Measurements from ENCODE around the gene SPINK7. TPM values are rescaled to one million over a fixed set of nuclear protein-coding genes. Genes with fewer than 3 reads are reported as not detected.

SPINK7 gene
- total RNA-seq, 1 experiment from 2014 or later = not detected

DNA sequence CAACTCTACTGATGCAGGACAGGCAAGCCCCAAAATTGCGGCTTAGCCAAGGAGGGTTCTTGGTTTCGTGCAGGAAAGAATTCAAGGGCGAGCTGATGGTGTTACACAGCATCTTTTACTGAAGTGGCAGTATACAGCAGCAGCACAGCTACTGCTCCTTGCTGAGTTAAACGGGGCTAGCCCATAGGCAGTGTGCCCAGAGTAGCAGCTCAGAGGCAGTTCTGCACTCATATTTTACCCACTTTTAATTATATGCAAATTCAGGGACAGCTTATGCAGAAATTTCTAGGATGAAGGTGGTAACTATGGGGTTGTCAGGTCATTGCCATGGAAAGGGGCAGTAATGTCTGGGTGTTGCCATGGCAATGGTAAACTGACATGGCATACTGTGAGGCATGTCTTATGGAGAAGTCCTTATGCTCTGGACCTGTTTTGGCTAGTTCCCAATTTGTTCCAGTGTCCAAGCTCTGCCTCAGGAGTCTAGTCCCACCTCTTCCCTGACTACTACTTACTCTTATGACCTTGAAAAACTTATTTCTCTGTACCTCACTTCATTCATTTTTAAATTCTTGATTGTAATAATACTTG is 21.1 kb downstream of the SPINK7 start (continued):
- TF ChIP-seq ZNF274 (IDR thresholded peaks at IDR 0.05; ENCODE audit: low read depth, low read length) = no peak
- no peak for TF ChIP-seq FOSL1 (IDR thresholded peaks at IDR 0.05; ENCODE audit: low read depth)
- TF ChIP-seq RAD21 (IDR thresholded peaks at IDR 0.05; ENCODE audit: low read depth) = no peak
- TF ChIP-seq POLR2AphosphoS5 (IDR thresholded peaks at IDR 0.05; ENCODE audit: low read depth, low read length) = no peak
- TF ChIP-seq SP1 (IDR thresholded peaks at IDR 0.05; ENCODE audit: low read depth) = no peak
- no peak for TF ChIP-seq ZFX (IDR thresholded peaks at IDR 0.05)

- Histone ChIP-seq H2AFZ (ENCODE audit: low read depth, low read length, poor library complexity, severe bottlenecking) (no peak within 1 kb of the TSS), H3K9me3 (ENCODE audit: control insufficient read depth in 1 of 2, insufficient read depth in 1 of 2, low read depth in 1 of 2, low read length in 2 of 2) (no peaks in the 10 kb centered on the region), H3K4me1 (ENCODE audit: control insufficient read depth in 1 of 2, insufficient read depth in 2 of 2, low read length in 2 of 2) (peaks cover 0 to 5% of the 10 kb centered on the region in 2 experiments; a peak in 1 of 4 replicates), H3K9ac (ENCODE audit: low read length) (no peak within 1 kb of the TSS), H4K20me1 (ENCODE audit: insufficient read depth) (no peaks in the 10 kb centered on the region), H3K79me2 (ENCODE audit: insufficient read depth, low read length) (no peaks in the 10 kb centered on the region), H3K36me3 (ENCODE audit: control insufficient read depth in 1 of 2, insufficient read depth in 2 of 2, low read length in 2 of 2) (no peaks in the 10 kb centered on the region), H3K9me2 (ENCODE audit: insufficient read depth) (no peaks in the 10 kb centered on the region), H3K4me3 (replicated peaks in 1 of 2; ENCODE audit: low read depth in 1 of 2, low read length in 2 of 2) (no peak within 1 kb of the TSS), H3K27me3 (ENCODE audit: insufficient read depth, low read length) (no peaks in the 10 kb centered on the region), H3K4me2 (ENCODE audit: low read length) (no peak within 1 kb of the TSS), H3K27ac (ENCODE audit: low read depth, low read length) (no peak within 1 kb of the TSS)
- BruUV-seq (replicated peaks) = no TSS peak
- CTCF ChIA-PET = interaction anchor here (1.2 kb wide), 1 partner anchor 396 kb away, joined by 3 read pairs; no protein-coding TSS in a partner anchor
- ATAC-seq = no peak
- DNase-seq (ENCODE audit: low read depth, low spot score) = no peak
- RAD21 ChIA-PET (ENCODE audit: low non-redundant PET in 1 of 2, low total read pairs in 2 of 2, uncharacterized antibody in 2 of 2, unreplicated experiment in 2 of 2) = no interaction called here
- POLR2A ChIA-PET = no interaction called here
- TF ChIP-seq REST (IDR thresholded peaks at IDR 0.05; ENCODE audit: low read depth) = no peak
- TF ChIP-seq JUND (IDR thresholded peaks at IDR 0.05) = no peak
- TF ChIP-seq, protein P1, sequence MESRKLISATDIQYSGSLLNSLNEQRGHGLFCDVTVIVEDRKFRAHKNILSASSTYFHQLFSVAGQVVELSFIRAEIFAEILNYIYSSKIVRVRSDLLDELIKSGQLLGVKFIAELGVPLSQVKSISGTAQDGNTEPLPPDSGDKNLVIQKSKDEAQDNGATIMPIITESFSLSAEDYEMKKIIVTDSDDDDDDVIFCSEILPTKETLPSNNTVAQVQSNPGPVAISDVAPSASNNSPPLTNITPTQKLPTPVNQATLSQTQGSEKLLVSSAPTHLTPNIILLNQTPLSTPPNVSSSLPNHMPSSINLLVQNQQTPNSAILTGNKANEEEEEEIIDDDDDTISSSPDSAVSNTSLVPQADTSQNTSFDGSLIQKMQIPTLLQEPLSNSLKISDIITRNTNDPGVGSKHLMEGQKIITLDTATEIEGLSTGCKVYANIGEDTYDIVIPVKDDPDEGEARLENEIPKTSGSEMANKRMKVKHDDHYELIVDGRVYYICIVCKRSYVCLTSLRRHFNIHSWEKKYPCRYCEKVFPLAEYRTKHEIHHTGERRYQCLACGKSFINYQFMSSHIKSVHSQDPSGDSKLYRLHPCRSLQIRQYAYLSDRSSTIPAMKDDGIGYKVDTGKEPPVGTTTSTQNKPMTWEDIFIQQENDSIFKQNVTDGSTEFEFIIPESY (IDR thresholded peaks at IDR 0.05; ENCODE audit: extremely low read depth, insufficient replicate concordance, low read length) = no peak
- no peak for TF ChIP-seq EZH2phosphoT487 (IDR thresholded peaks at IDR 0.05; ENCODE audit: borderline replicate concordance)
- no peak for TF ChIP-seq ATF3 (IDR thresholded peaks at IDR 0.05)
- TF ChIP-seq MAX (IDR thresholded peaks at IDR 0.05) = no peak
- TF ChIP-seq CBX3 (IDR thresholded peaks at IDR 0.05; ENCODE audit: low read depth) = no peak
- intact Hi-C loops (cut with micrococcal nuclease) = no loop called here
These were observed 23.0 kb downstream of the SPINK7 start, which contains the start of gene SPINK9 for GRCh38 chr5:148335259-148335658. Gene SPINK9, plus strand, starts transcription at chr5:148335559. Its CDS starts 55 bp downstream, at chr5:148335614.
